K562 (cell line): ENCODE results near the gene RRAGD. TPM values are rescaled to one million over a fixed set of nuclear protein-coding genes. Genes with fewer than 3 reads are reported as not detected.

Experiments
- ADNP ChIP-seq: fragments of 200-800 bp; sonication (Bioruptor generic); IDR thresholded peaks from 2 replicates; pipeline ENCODE4 v1.6.1; 2016; ENCODE audit warnings: missing genetic modification characterization, missing compliant biosample characterization
- EHMT2 ChIP-seq: fragments of 450-650 bp; IDR thresholded peaks from 2 replicates; pipeline ENCODE4 v1.6.1; 2018; ENCODE audit warnings: antibody characterized with exemption
- FOXK1 ChIP-seq: sonication (generic); formaldehyde crosslinking; IDR thresholded peaks from 2 replicates; pipeline ENCODE4 v1.8.0; 2022; ENCODE audit warnings: missing genetic modification reagents, mild to moderate bottlenecking, borderline replicate concordance
- KAT7 ChIP-seq: sonication (generic); formaldehyde crosslinking; IDR thresholded peaks from 2 replicates; pipeline ENCODE4 v1.8.0; 2022; ENCODE audit warnings: missing genetic modification reagents, mild to moderate bottlenecking, borderline replicate concordance
- KDM4B ChIP-seq, 2 experiments: fragments of 450-650 bp in 1 of 2; sonication (generic) in 1 of 2; IDR thresholded peaks; 2 replicates each; pipeline ENCODE4 v1.6.1; 2016 to 2017; ENCODE audit warnings: borderline replicate concordance in 2 of 2, antibody characterized with exemption in 1 of 2, low read depth in 1 of 2, mild to moderate bottlenecking in 1 of 2
- LARP7 ChIP-seq: fragments of 450-650 bp; IDR thresholded peaks from 2 replicates; pipeline ENCODE4 v1.6.1; 2016
- MIER1 ChIP-seq: fragments of 450-650 bp; IDR thresholded peaks from 2 replicates; pipeline ENCODE4 v1.6.1; 2016; ENCODE audit warnings: antibody characterized with exemption, mild to moderate bottlenecking, low read depth
- NCOA2 ChIP-seq, 2 experiments: fragments of 450-650 bp; IDR thresholded peaks; 2 replicates each; pipeline ENCODE4 v1.6.1; 2018; ENCODE audit warnings: mild to moderate bottlenecking in 2 of 2, moderate library complexity in 1 of 2; ENCODE audit not compliant: partially characterized antibody in 2 of 2
- PPARD ChIP-seq: fragments of 250-450 bp; sonication (Bioruptor Pico); IDR thresholded peaks from 2 replicates; pipeline ENCODE4 v1.8.0; 2022; ENCODE audit warnings: inconsistent platforms, mild to moderate bottlenecking, moderate library complexity
- RBM17 ChIP-seq: fragments of 200-400 bp; formaldehyde crosslinking; IDR thresholded peaks from 2 replicates; pipeline ENCODE4 v1.6.1; 2017; ENCODE audit warnings: low read depth, mild to moderate bottlenecking, low read length, borderline replicate concordance
- SLC30A9 ChIP-seq: fragments of 250-450 bp; sonication (Bioruptor Pico); IDR thresholded peaks from 2 replicates; pipeline ENCODE4 v1.8.0; 2022; ENCODE audit warnings: mild to moderate bottlenecking, moderate library complexity
- ZNF79 ChIP-seq: fragments of 250-450 bp; sonication (Bioruptor Pico); IDR thresholded peaks from 2 replicates; pipeline ENCODE4 v1.4.0; 2020; ENCODE audit warnings: low read depth, mild to moderate bottlenecking, moderate library complexity
- polyA plus RNA-seq, 8 experiments: library from polyadenylated mRNA; depleted of rRNA in 4 of 8; stranded (reverse) in 5 of 8; unstranded in 3 of 8; fragments of >200 nt; fragmentation: Nextera tagmentation in 2 of 8; fragmentation: Illumina TruSeq in 1 of 8; extraction: Ambion mirVana in 2 of 8; extraction: Trizol in 1 of 8; gene quantifications; 2 replicates each; pipeline versions ENCODE4 v1.2.1 to v1.2.3, GENCODE V29; 2011 to 2014; ENCODE audit warnings: inconsistent platforms in 1 of 8, missing spikeins in 1 of 8
- total RNA-seq, 7 experiments: library from RNA; depleted of rRNA in 6 of 7; stranded (reverse); fragments of >200 nt in 6 of 7; fragmentation: Illumina TruSeq in 2 of 7; extraction: Trizol in 2 of 7; gene quantifications; 2 replicates each; pipeline versions ENCODE4 v1.2.1 to v1.2.3, GENCODE V29; 2011 to 2021; ENCODE audit warnings: low replicate concordance in 1 of 7
- TF ChIP-seq, protein P1 (sequence below): fragments of 150-350 bp; IDR thresholded peaks from 2 replicates; pipeline ENCODE4 v1.6.1; 2014; ENCODE audit warnings: low read depth, mild to moderate bottlenecking, low read length, borderline replicate concordance

Gene RRAGD
- total and polyA plus RNA-seq, 9 of the 15 experiments (the other 6 are each of a cell fraction or from before 2014, with no cell fraction given) = 0.03 to 0.07 (median 0.04) TPM; not detected in 6

DNA sequence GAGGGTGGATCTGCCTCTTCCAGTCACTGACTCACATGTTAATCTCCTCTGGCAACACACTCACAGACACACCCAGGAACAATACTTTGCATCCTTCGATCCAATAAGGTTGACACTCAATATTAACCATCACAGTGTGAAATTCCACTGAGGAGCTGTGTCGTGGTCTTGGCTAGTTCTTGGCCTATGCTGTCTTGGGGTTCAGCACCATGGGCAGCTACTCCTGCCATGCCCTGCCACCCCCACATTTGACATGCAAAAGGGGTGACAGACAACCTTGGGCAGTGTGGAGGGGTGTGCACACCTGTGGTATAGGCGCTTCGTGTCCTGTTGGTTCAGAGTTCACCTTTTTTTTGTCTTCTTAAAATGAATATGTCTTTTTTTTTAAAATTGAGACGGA lies 46.6 kb upstream of the RRAGD start (continued):
- TF ChIP-seq, protein P1, sequence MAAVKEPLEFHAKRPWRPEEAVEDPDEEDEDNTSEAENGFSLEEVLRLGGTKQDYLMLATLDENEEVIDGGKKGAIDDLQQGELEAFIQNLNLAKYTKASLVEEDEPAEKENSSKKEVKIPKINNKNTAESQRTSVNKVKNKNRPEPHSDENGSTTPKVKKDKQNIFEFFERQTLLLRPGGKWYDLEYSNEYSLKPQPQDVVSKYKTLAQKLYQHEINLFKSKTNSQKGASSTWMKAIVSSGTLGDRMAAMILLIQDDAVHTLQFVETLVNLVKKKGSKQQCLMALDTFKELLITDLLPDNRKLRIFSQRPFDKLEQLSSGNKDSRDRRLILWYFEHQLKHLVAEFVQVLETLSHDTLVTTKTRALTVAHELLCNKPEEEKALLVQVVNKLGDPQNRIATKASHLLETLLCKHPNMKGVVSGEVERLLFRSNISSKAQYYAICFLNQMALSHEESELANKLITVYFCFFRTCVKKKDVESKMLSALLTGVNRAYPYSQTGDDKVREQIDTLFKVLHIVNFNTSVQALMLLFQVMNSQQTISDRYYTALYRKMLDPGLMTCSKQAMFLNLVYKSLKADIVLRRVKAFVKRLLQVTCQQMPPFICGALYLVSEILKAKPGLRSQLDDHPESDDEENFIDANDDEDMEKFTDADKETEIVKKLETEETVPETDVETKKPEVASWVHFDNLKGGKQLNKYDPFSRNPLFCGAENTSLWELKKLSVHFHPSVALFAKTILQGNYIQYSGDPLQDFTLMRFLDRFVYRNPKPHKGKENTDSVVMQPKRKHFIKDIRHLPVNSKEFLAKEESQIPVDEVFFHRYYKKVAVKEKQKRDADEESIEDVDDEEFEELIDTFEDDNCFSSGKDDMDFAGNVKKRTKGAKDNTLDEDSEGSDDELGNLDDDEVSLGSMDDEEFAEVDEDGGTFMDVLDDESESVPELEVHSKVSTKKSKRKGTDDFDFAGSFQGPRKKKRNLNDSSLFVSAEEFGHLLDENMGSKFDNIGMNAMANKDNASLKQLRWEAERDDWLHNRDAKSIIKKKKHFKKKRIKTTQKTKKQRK = no peak
- TF ChIP-seq SLC30A9 (CRISPR knock-in tag) (no peak), NCOA2 (IDR thresholded peaks at IDR 0.05; ENCODE audit: partially characterized antibody in 2 of 2) (no peak), ZNF79 (CRISPR knock-in tag) (no peak), FOXK1 (CRISPR knock-in tag) (no peak), KAT7 (CRISPR knock-in tag) (no peak), LARP7 (no peak), MIER1 (peak; percentile 75; the same call in 1 of the 2 replicates), KDM4B (IDR thresholded peaks at IDR 0.05; ENCODE audit: borderline replicate concordance in 2 of 2, low read depth in 1 of 2) (no peak), PPARD (no peak), EHMT2 (peak; percentile 50; the same call in 1 of the 2 replicates), RBM17 (no peak), ADNP (tag) (no peak)
